ENCODE measurements around the gene PHIP. TPM values are rescaled to one million over a fixed set of nuclear protein-coding genes. Genes with fewer than 3 reads are reported as not detected.

The PHIP gene
- total and polyA plus RNA-seq, 2 of the 8 experiments (the other 6 are each of a cell fraction or from before 2014, with no cell fraction given), result 7.3 to 56.2 TPM

GRCh38 chr6:79081663-79082062 is 3.6 kb upstream of the PHIP start (continued):
- TF ChIP-seq, protein P1, sequence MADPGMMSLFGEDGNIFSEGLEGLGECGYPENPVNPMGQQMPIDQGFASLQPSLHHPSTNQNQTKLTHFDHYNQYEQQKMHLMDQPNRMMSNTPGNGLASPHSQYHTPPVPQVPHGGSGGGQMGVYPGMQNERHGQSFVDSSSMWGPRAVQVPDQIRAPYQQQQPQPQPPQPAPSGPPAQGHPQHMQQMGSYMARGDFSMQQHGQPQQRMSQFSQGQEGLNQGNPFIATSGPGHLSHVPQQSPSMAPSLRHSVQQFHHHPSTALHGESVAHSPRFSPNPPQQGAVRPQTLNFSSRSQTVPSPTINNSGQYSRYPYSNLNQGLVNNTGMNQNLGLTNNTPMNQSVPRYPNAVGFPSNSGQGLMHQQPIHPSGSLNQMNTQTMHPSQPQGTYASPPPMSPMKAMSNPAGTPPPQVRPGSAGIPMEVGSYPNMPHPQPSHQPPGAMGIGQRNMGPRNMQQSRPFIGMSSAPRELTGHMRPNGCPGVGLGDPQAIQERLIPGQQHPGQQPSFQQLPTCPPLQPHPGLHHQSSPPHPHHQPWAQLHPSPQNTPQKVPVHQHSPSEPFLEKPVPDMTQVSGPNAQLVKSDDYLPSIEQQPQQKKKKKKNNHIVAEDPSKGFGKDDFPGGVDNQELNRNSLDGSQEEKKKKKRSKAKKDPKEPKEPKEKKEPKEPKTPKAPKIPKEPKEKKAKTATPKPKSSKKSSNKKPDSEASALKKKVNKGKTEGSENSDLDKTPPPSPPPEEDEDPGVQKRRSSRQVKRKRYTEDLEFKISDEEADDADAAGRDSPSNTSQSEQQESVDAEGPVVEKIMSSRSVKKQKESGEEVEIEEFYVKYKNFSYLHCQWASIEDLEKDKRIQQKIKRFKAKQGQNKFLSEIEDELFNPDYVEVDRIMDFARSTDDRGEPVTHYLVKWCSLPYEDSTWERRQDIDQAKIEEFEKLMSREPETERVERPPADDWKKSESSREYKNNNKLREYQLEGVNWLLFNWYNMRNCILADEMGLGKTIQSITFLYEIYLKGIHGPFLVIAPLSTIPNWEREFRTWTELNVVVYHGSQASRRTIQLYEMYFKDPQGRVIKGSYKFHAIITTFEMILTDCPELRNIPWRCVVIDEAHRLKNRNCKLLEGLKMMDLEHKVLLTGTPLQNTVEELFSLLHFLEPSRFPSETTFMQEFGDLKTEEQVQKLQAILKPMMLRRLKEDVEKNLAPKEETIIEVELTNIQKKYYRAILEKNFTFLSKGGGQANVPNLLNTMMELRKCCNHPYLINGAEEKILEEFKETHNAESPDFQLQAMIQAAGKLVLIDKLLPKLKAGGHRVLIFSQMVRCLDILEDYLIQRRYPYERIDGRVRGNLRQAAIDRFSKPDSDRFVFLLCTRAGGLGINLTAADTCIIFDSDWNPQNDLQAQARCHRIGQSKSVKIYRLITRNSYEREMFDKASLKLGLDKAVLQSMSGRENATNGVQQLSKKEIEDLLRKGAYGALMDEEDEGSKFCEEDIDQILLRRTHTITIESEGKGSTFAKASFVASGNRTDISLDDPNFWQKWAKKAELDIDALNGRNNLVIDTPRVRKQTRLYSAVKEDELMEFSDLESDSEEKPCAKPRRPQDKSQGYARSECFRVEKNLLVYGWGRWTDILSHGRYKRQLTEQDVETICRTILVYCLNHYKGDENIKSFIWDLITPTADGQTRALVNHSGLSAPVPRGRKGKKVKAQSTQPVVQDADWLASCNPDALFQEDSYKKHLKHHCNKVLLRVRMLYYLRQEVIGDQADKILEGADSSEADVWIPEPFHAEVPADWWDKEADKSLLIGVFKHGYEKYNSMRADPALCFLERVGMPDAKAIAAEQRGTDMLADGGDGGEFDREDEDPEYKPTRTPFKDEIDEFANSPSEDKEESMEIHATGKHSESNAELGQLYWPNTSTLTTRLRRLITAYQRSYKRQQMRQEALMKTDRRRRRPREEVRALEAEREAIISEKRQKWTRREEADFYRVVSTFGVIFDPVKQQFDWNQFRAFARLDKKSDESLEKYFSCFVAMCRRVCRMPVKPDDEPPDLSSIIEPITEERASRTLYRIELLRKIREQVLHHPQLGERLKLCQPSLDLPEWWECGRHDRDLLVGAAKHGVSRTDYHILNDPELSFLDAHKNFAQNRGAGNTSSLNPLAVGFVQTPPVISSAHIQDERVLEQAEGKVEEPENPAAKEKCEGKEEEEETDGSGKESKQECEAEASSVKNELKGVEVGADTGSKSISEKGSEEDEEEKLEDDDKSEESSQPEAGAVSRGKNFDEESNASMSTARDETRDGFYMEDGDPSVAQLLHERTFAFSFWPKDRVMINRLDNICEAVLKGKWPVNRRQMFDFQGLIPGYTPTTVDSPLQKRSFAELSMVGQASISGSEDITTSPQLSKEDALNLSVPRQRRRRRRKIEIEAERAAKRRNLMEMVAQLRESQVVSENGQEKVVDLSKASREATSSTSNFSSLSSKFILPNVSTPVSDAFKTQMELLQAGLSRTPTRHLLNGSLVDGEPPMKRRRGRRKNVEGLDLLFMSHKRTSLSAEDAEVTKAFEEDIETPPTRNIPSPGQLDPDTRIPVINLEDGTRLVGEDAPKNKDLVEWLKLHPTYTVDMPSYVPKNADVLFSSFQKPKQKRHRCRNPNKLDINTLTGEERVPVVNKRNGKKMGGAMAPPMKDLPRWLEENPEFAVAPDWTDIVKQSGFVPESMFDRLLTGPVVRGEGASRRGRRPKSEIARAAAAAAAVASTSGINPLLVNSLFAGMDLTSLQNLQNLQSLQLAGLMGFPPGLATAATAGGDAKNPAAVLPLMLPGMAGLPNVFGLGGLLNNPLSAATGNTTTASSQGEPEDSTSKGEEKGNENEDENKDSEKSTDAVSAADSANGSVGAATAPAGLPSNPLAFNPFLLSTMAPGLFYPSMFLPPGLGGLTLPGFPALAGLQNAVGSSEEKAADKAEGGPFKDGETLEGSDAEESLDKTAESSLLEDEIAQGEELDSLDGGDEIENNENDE (IDR thresholded peaks at IDR 0.05; ENCODE audit: insufficient replicate concordance, low read length), result no peak
- TF ChIP-seq SP2 (IDR thresholded peaks at IDR 0.05; ENCODE audit: low read length), result no peak
- TF ChIP-seq POU5F1 (IDR thresholded peaks at IDR 0.05; ENCODE audit: low read depth, low read length), result no peak
- no peak for TF ChIP-seq MAX (IDR thresholded peaks at IDR 0.05)
- TF ChIP-seq ZNF274 (IDR thresholded peaks at IDR 0.05; ENCODE audit: borderline replicate concordance, extremely low read depth, low read length), result no peak
- TF ChIP-seq BACH1 (IDR thresholded peaks at IDR 0.05; ENCODE audit: low read length), result no peak
- no peak for TF ChIP-seq SRF (IDR thresholded peaks at IDR 0.05; ENCODE audit: low read depth, low read length)

Data from H1 (cell line).